Esophagus muscularis mucosa (tissue), 3 donors: ENCODE measurements around the gene RAD51B.

Experiments
- CTCF ChIP-seq, 3 experiments: fragments of 200-600 bp in 2 of 3; fragments of 450-650 bp in 1 of 3; sonication (generic) in 2 of 3; IDR thresholded peaks; one replicate each; pipeline ENCODE4 v1.5.1; 2017 to 2019; ENCODE audit warnings: antibody characterized with exemption in 3 of 3, mild to moderate bottlenecking in 2 of 3, moderate library complexity in 1 of 3
- POLR2A ChIP-seq: fragments of 450-650 bp; IDR thresholded peaks from one replicate; pipeline ENCODE4 v1.6.1; 2017; ENCODE audit warnings: antibody characterized with exemption, moderate library complexity, mild to moderate bottlenecking, low read depth

- TF ChIP-seq CTCF (IDR thresholded peaks at IDR 0.05), result no peak
- no peak for TF ChIP-seq POLR2A
These were observed 464.0 kb downstream of the RAD51B start for GRCh38 chr14:68283378-68284123.
